ENCODE data around the gene CYP3A4. TPM values are rescaled to one million over a fixed set of nuclear protein-coding genes. Genes with fewer than 3 reads are reported as not detected.

The CYP3A4 gene
- not detected for polyA plus RNA-seq (2012; ENCODE audit: insufficient read length, low read depth)

GRCh38 chr7:99784007-99784406, at the start of gene CYP3A4:
Gene CYP3A4, minus strand, starts transcription at chr7:99784184. Its CDS starts 103 bp downstream, at chr7:99784081.
- TF ChIP-seq TAF1 (IDR thresholded peaks at IDR 0.05; ENCODE audit: borderline replicate concordance, insufficient read depth, low read length) (no peak), FOXP2 (optimal IDR thresholded peaks at IDR 0.05; ENCODE audit: borderline replicate concordance, extremely low read depth, extremely low read length, insufficient read depth) (no peak), SIN3A (IDR thresholded peaks at IDR 0.05; ENCODE audit: borderline replicate concordance, insufficient read depth, low read length) (no peak)

GRCh38 chr7:99833289-99833877, 49.4 kb upstream of the CYP3A4 start:
- no peak for TF ChIP-seq TAF1 (IDR thresholded peaks at IDR 0.05; ENCODE audit: borderline replicate concordance, insufficient read depth, low read length)
- TF ChIP-seq FOXP2 (optimal IDR thresholded peaks at IDR 0.05; ENCODE audit: borderline replicate concordance, extremely low read depth, extremely low read length, insufficient read depth): no peak
- no peak for TF ChIP-seq SIN3A (IDR thresholded peaks at IDR 0.05; ENCODE audit: borderline replicate concordance, insufficient read depth, low read length)
- no peak for TF ChIP-seq POLR2AphosphoS5 (IDR thresholded peaks at IDR 0.05; ENCODE audit: low read depth, low read length)
- no peak for TF ChIP-seq REST (IDR thresholded peaks at IDR 0.05; ENCODE audit: insufficient read depth in 1 of 2, low read depth in 2 of 2, low read length in 2 of 2)

GRCh38 chr7:99831595-99831994, 47.6 kb upstream of the CYP3A4 start:
- TF ChIP-seq SIN3A (IDR thresholded peaks at IDR 0.05; ENCODE audit: borderline replicate concordance, insufficient read depth, low read length) (no peak), TAF1 (IDR thresholded peaks at IDR 0.05; ENCODE audit: borderline replicate concordance, insufficient read depth, low read length) (no peak), FOXP2 (optimal IDR thresholded peaks at IDR 0.05; ENCODE audit: borderline replicate concordance, extremely low read depth, extremely low read length, insufficient read depth) (no peak), POLR2AphosphoS5 (IDR thresholded peaks at IDR 0.05; ENCODE audit: low read depth, low read length) (no peak), REST (IDR thresholded peaks at IDR 0.05; ENCODE audit: insufficient read depth in 1 of 2, low read depth in 2 of 2, low read length in 2 of 2) (no peak)

- TF ChIP-seq POLR2AphosphoS5 (IDR thresholded peaks at IDR 0.05; ENCODE audit: low read depth, low read length) (no peak), TAF1 (IDR thresholded peaks at IDR 0.05; ENCODE audit: borderline replicate concordance, insufficient read depth, low read length) (no peak), SIN3A (IDR thresholded peaks at IDR 0.05; ENCODE audit: borderline replicate concordance, insufficient read depth, low read length) (no peak)
Observed at GRCh38 chr7:99829524-99830160, 45.7 kb upstream of the CYP3A4 start.

- TF ChIP-seq SIN3A (IDR thresholded peaks at IDR 0.05; ENCODE audit: borderline replicate concordance, insufficient read depth, low read length): no peak
- TF ChIP-seq REST (IDR thresholded peaks at IDR 0.05; ENCODE audit: insufficient read depth in 1 of 2, low read depth in 2 of 2, low read length in 2 of 2): no peak
- TF ChIP-seq TAF1 (IDR thresholded peaks at IDR 0.05; ENCODE audit: borderline replicate concordance, insufficient read depth, low read length): no peak
- TF ChIP-seq FOXP2 (optimal IDR thresholded peaks at IDR 0.05; ENCODE audit: borderline replicate concordance, extremely low read depth, extremely low read length, insufficient read depth): no peak
- TF ChIP-seq POLR2AphosphoS5 (IDR thresholded peaks at IDR 0.05; ENCODE audit: low read depth, low read length): no peak
Observed at GRCh38 chr7:99828811-99829210, 44.8 kb upstream of the CYP3A4 start.

All from PFSK-1 (cell line).